Measurements from ENCODE around the gene NTMT1.
"Not testable (repeated sequence)": the region's sequence is repeated elsewhere in the genome, so short reads cannot be mapped to it uniquely, and the experiment has no call there.

NTMT1 gene

GRCh38 chr9:129635099-129636065 is 9.4 kb downstream of the NTMT1 start:
- no peak for DNase-seq (ENCODE audit: extremely low read depth in 1 of 2, low read depth in 1 of 2)

DNA sequence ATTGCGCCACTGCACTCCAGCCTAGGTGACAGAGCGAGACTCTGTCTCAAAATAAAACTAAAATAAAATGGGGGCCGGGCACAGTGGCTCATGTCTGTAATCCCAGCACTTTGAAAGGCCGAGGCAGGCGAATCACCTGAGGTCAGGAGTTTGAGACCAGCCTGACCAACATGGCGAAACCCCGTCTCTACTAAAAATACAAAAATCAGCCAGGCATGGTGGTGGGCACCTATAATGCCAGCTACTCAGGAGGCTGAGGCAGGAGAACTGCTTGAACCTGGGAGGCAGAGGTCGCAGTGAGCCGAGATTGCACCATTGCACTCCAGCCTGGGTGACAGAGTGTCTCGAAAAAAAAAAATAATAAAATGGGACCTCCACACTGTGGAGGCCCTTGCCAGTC is 10.4 kb downstream of the NTMT1 start:
- DNase-seq (ENCODE audit: extremely low read depth in 1 of 2, low read depth in 1 of 2): not testable (repeated sequence)

GRCh38 chr9:129637102-129637501 is 11.1 kb downstream of the NTMT1 start:
- no peak for DNase-seq (ENCODE audit: extremely low read depth in 1 of 2, low read depth in 1 of 2)

DNA sequence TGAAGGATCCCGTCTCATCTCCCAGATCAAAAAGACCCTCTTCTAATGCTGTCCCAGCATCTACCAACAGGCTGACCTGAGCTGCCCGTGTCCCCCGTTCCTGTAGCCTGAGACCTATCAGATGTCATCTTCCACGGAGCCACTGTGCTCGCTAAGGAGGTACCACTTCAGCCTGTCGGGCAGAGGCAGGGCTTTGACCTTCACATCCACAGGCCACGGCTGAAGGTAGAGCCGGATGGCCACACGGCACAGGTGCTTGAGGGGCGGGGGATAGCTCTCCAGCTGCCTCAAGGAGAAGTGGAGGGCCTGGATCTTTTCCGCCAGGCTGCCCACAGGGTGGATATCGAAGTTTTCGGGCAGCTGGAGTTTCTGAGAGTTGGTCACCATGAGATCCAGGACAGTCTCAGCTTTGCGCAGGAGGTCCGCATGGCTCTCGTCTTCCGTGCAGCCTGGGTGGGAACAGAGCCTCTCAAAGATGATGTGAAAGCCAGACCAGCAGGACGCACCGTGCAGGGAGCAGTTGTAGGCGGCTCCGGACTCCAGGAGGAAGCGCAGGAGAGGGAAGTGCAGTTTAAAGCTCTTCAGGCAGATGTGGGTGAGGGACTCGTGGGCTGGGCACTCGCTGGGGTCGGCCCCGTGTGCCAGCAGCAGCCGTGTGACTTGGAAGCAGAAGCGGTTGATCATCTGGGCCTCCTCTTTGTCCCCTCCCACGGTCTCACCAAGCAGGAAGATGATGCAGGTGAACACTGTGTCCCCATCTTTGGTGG is 11.9 kb downstream of the NTMT1 start:
- no peak for DNase-seq (ENCODE audit: extremely low read depth in 1 of 2, low read depth in 1 of 2)

- no peak for DNase-seq (ENCODE audit: extremely low read depth in 1 of 2, low read depth in 1 of 2)
Measured at GRCh38 chr9:129639034-129639630, 13.2 kb downstream of the NTMT1 start.

DNA sequence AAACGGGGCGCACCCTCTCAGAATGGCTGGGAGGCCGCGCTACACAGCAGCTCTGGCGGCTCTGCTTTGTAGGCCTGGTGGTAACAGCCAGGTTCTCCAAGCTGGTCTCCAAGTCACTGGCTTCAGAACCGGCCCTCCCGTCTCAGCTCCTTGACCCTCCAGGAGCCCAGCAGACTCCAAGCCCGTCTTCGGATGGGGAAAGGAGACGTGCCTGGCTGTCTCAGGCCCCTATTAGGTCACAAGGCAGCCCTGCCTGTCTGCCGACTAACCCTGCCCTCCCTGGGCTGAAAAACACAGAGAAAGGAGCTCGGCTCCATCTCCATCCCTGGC is 13.8 kb downstream of the NTMT1 start:
- DNase-seq (ENCODE audit: extremely low read depth in 1 of 2, low read depth in 1 of 2): no peak

DNA sequence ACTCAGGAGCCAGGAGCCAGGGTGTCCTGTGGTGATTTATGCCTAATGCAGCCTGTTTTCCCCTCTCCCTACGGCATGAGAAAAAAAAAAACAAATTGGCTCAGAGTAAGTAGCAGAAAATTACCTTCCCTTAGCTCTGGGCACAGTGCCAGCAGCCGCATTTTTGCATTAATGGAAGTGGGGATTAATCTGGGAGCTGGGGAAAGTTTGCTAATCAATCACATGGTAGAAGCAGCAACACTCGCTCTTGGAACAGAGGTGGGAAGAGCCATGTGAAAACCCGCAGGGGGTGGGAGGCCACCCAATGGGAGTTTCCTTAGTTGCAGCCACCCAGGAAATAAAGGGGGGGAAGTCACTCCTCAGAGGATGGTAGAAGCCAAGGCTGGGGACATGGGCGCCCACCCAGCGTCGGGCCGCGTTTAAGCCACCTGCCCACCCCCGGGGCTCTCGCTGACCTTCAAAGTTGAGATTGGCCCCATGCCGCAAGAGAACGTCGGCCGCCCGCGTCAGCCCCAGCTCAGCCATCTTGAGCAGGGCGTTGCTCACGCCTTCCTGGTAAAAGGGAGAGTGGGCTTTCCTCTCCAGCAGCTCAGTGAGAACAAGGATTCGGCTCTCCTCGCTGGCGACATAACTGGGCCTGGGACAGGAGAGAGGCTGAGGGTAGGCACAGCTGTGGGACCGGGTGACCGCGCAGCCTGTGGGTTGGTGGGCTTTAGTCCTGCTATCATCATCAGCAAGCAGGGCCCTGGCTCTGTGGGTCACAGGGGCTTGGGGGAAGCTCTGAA is 14.3 kb downstream of the NTMT1 start:
- no peak for DNase-seq (ENCODE audit: extremely low read depth in 1 of 2, low read depth in 1 of 2)

DNA sequence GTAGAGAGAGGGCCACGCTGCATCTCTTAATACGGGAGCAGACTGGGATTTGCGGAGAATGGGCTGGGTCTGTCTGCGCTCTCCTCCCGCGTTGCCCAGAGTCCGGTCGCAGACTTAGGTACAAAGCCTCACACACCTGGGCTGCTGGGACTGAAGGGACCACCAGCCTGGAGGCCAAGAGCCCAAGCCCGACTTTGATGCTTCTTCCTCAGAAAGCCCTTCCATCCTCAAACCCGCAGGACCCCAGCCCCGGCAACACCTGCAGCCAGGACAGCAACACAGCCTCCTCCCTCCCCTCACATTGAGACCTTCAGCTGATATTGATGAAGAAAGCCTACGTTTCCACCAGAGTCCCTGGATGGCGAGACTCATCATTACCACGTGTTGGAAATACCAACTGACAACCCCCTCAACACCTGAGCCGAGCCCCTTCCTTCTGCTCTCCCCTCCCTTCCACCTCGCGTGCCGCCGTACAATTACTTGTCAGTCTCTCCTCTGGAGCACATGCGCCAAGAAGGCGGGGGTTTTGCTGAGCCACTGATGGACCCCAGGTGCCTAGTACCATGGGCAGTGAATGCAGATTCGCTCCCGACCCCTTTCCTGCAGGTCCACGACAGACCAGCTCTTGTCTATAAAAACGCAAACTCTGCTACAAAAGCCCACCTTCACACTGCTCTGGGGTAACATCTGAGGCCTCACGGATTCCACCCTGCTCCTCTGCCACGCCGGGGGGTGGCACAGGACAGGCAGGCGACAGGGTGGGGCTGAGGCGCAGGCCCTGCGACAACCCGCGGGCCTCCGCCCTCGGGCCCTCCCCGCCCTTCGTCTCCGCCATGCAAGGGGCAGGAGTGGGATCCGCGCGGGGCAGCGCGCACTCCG is 15.1 kb downstream of the NTMT1 start:
- no peak for DNase-seq (ENCODE audit: extremely low read depth in 1 of 2, low read depth in 1 of 2)

- peak; percentile 68 to 93 for DNase-seq (ENCODE audit: extremely low read depth in 1 of 2, low read depth in 1 of 2)
Measured at GRCh38 chr9:129641750-129642585, 16.0 kb downstream of the NTMT1 start, which contains the start of gene ASB6. Gene ASB6, minus strand, starts transcription at chr9:129642151. Its CDS starts 152 bp downstream, at chr9:129641999.

DNA sequence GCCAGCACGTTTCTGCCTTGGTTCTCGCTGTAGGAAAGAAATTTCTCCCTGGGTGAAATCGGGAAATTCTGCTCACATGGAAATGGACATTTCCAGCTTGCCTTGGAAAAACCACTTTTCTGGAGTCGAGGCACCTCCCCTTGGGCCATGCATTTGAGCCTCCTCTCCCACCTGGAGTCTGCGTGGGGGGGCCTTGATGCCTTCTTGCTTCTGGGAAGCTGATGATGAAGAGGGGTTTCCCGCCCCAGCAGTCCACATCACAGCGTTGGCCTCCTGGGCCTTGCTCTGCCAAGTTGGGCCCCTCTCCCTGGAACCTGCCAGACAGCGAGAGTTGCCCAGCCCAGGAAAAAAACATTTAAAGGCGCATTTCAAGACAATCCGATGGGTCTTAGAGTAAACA is 17.7 kb downstream of the NTMT1 start:
- DNase-seq (ENCODE audit: extremely low read depth in 1 of 2, low read depth in 1 of 2): no peak

- DNase-seq (ENCODE audit: extremely low read depth in 1 of 2, low read depth in 1 of 2): no peak
Measured at GRCh38 chr9:129644365-129644764, 18.4 kb downstream of the NTMT1 start.

- no peak for DNase-seq (ENCODE audit: extremely low read depth in 1 of 2, low read depth in 1 of 2)
Measured at GRCh38 chr9:129644902-129645301, 18.9 kb downstream of the NTMT1 start.

DNA sequence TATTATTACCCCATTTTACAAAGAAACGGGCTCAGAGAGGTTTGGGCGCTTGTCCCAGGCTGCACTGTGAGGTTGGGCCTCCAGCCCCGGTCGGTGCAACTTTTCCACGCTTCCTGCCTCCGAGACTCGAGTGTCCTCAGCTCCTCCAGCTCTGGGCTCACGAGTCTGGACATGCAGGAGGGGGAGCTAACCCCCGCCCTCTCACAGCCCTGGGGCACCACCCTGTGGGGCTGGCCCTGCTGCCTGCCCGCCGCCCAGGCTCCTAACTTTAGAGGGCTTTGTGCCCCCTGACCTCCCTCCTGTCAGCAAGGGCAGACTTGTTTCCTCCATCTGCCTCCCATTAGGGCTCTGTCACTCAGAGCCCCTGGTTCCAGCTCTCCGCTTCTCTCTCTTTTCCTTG is 20.3 kb downstream of the NTMT1 start:
- no peak for DNase-seq (ENCODE audit: extremely low read depth in 1 of 2, low read depth in 1 of 2)

DNA sequence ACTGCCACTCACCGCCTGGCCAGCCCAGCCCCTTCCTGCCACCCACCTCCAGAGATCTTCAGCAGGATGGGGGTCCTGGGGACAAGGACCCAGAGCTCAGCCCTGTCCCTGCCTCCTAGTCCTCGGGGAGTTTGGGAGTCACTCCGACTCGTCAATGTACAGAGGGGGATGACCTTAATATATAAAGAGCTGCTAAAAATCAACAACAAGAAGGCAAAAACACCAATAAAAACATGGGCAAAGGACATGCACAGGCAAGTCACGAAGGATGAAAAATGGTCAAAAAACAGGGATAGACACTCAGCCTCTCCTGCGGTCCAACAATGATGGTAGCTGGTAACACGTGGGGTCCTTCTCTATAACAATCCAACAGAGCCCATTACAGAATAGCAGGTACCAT is 20.7 kb downstream of the NTMT1 start:
- DNase-seq (ENCODE audit: extremely low read depth in 1 of 2, low read depth in 1 of 2): no peak

DNA sequence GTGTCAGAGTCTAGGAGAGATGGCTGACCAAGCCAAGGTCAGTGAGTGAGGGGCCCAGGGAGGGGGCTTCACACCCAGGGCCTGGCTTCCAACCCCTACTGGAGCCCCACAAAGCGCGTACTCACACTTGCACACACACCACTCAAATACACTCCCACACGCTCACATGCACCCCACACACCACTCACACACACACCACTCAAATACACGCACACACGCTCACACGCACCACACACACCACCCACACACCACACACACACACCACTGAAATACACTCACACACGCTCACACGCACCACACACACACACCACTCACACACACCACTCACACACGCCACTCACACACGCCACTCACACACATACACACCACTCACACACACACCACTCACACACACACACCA is 21.7 kb downstream of the NTMT1 start:
- no peak for DNase-seq (ENCODE audit: extremely low read depth in 1 of 2, low read depth in 1 of 2)

DNA sequence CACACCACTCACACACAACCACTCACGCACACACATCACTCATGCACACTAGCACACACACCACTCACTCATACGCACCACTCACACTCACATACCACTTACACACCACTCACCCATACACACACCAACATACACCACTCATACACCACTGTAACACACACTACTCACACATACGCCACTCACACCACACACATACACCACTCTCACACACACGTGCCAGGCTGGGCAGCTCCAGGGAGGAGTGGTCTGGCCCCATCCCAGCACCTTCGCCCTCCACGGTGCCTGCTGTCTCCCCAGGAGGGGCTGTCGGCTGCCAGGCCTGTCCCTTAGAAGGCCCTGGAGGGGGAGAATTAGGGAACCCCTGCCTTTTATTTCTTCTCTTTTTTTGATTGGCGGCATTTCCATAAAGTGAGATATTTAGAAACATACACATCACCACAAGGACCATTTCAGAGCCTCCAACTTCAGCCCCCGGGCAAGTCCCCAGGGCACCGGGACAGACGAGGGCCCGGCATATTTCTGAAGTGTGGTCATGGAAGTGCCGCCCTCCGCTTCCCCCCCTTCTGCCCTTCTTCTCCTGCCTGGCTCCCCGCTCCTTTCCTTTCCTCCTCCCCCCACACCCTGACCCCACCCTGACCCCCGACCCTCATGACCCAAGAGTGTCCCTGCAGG is 22.3 kb downstream of the NTMT1 start:
- no peak for DNase-seq (ENCODE audit: extremely low read depth in 1 of 2, low read depth in 1 of 2)

DNA sequence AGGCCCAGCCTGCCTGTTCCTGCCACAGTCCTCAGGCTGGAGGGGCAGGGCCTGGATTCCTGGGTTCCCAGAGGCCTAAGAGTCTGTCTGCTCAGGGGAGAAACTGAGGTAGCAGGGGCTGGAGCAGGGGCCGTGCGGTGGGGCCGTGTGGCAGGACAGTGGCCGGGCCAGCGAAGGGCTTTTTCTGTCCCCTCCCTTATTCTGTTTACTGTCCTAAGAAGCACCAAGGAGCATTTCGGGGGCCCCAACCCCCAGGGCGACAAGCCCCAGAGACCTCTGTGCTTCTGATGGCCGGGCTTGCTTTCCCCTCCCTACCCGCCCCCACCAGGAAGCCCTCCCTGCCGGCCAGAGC is 22.8 kb downstream of the NTMT1 start:
- no peak for DNase-seq (ENCODE audit: extremely low read depth in 1 of 2, low read depth in 1 of 2)

Measured in activated CD8-positive, alpha-beta memory T cell treated with anti-CD3 and anti-CD28 coated beads for 1 hour (primary cell).